B cell (primary cell): ENCODE data around the gene THEMIS2. TPM values are rescaled to one million over a fixed set of nuclear protein-coding genes. Genes with fewer than 3 reads are reported as not detected.

Experiments
- ATAC-seq: fragments of 200-7000 bp; cut with Tn5 transposase; one replicate; pipeline ENCODE4 v1.10.0; 2021; ENCODE audit warnings: low read depth, mild to moderate bottlenecking, moderate number of reproducible peaks, moderate library complexity
- CTCF ChIA-PET: fragments of 350-600 bp; sonication (Branson Sonifier 250); formaldehyde crosslinking; loops from one replicate; lab custom pipeline; 2021; ENCODE audit warnings: antibody characterized with exemption, inconsistent platforms; lab: Charles Lee
- POLR2A ChIA-PET: fragments of 350-600 bp; sonication (Branson Sonifier 250); formaldehyde crosslinking; loops from one replicate; lab custom pipeline; 2021; ENCODE audit warnings: antibody characterized with exemption; lab: Charles Lee
- DNase-seq: peaks from one replicate; pipeline ENCODE4 v3.0.0; 2013
- H2AFZ ChIP-seq: 2 replicates; pipeline ENCODE4 v1.6.1; 2012; ENCODE audit warnings: mild to moderate bottlenecking, low read depth, low read length; ENCODE audit not compliant: insufficient read depth, poor library complexity, severe bottlenecking
- H3K27ac ChIP-seq, 2 donors: 1 replicate in 1 of 2; 2 replicates in 1 of 2; pipeline ENCODE4 v1.5.1; 2012 to 2013; ENCODE audit warnings: low read length in 2 of 2, mild to moderate bottlenecking in 2 of 2, moderate library complexity in 1 of 2
- H3K27me3 ChIP-seq, 4 experiments: fragments of 200-600 bp in 1 of 4; sonication (generic) in 1 of 4; replicated peaks in 1 of 4; 1 replicate in 2 of 4; 2 replicates in 2 of 4; pipeline versions ENCODE4 v1.6.1 to v1.7.0; 2013 to 2016; ENCODE audit warnings: low read length in 3 of 4, mild to moderate bottlenecking in 2 of 4, mixed read lengths in 1 of 4, moderate library complexity in 1 of 4; ENCODE audit not compliant: insufficient read depth in 4 of 4, control insufficient read depth in 3 of 4; ENCODE audit errors: control extremely low read depth in 1 of 4
- H3K36me3 ChIP-seq, 2 experiments: replicated peaks in 1 of 2; 1 replicate in 1 of 2; 2 replicates in 1 of 2; pipeline versions ENCODE4 v1.6.1 to v1.7.1; 2013; ENCODE audit warnings: low read length in 1 of 2; ENCODE audit not compliant: insufficient read depth in 2 of 2, control insufficient read depth in 1 of 2; ENCODE audit errors: control extremely low read depth in 1 of 2, extremely low read depth in 1 of 2
- H3K4me1 ChIP-seq, 2 donors: fragments of 200-600 bp in 1 of 2; sonication (generic) in 1 of 2; 1 replicate in 1 of 2; 2 replicates in 1 of 2; pipeline versions ENCODE4 v1.5.1 to v1.6.1; 2013 to 2017; ENCODE audit warnings: low read length in 2 of 2; ENCODE audit not compliant: control insufficient read depth in 2 of 2, insufficient read depth in 2 of 2
- H3K4me2 ChIP-seq: replicated peaks from 2 replicates; pipeline ENCODE3; 2012; ENCODE audit warnings: mild to moderate bottlenecking, low read depth, low read length; ENCODE audit not compliant: poor library complexity, severe bottlenecking
- H3K4me3 ChIP-seq, 5 experiments: fragments of 200-600 bp in 1 of 5; sonication (generic) in 1 of 5; 1 replicate in 3 of 5; 2 replicates in 2 of 5; pipeline versions ENCODE4 v1.5.1 to v1.7.0; 2011 to 2016; ENCODE audit warnings: low read length in 4 of 5, mild to moderate bottlenecking in 4 of 5, low read depth in 2 of 5, control low read depth in 1 of 5, moderate library complexity in 1 of 5; ENCODE audit not compliant: insufficient read depth in 1 of 5; ENCODE audit errors: control extremely low read depth in 1 of 5, extremely low read depth in 1 of 5
- H3K79me2 ChIP-seq: fragments of 200-600 bp; sonication (generic); one replicate; pipeline ENCODE4 v1.6.0; 2016; ENCODE audit warnings: low read length; ENCODE audit not compliant: control insufficient read depth, insufficient read depth
- H3K9ac ChIP-seq: fragments of 200-600 bp; sonication (generic); 2 replicates; pipeline ENCODE4 v1.6.1; 2017; ENCODE audit warnings: mild to moderate bottlenecking, low read length, moderate library complexity
- H3K9me3 ChIP-seq, 3 donors: one replicate each; pipeline versions ENCODE4 v1.6.1 to v1.7.1; 2013; ENCODE audit warnings: low read length in 2 of 3; ENCODE audit not compliant: control insufficient read depth in 2 of 3, insufficient read depth in 1 of 3; ENCODE audit errors: control extremely low read depth in 1 of 3
- H4K20me1 ChIP-seq: 2 replicates; pipeline ENCODE4 v1.6.0; 2012; ENCODE audit warnings: mild to moderate bottlenecking, low read length; ENCODE audit not compliant: insufficient read depth, control insufficient read depth, poor library complexity, severe bottlenecking
- H3K27ac Mint-ChIP-seq: one replicate; pipeline ENCODE4 v1.8.0; 2021; ENCODE audit warnings: mixed read lengths
- H3K27me3 Mint-ChIP-seq: one replicate; pipeline ENCODE4 v1.8.0; 2021; ENCODE audit warnings: mixed read lengths
- H3K4me1 Mint-ChIP-seq: one replicate; pipeline ENCODE4 v1.8.0; 2021; ENCODE audit warnings: mixed read lengths
- H3K4me3 Mint-ChIP-seq: one replicate; pipeline ENCODE4 v1.8.0; 2021; ENCODE audit warnings: mixed read lengths
- H3K9me3 Mint-ChIP-seq: one replicate; pipeline ENCODE4 v1.8.0; 2022; ENCODE audit warnings: mixed read lengths; ENCODE audit not compliant: insufficient read depth
- EZH2 ChIP-seq: IDR thresholded peaks from 2 replicates; pipeline ENCODE4 v1.6.1; 2012; ENCODE audit warnings: borderline replicate concordance, low read depth, mild to moderate bottlenecking, moderate library complexity, low read length; ENCODE audit not compliant: insufficient read depth, poor library complexity, severe bottlenecking
- WGBS: methylation state at CpG from one replicate; pipeline ENCODE4 v1.1.5; 2013; ENCODE audit warnings: missing lambda C conversion rate; ENCODE audit not compliant: insufficient coverage; 5-methylcytosine and 5-hydroxymethylcytosine counted together
- intact Hi-C: fragments of 100-400 bp; cut with micrococcal nuclease; formaldehyde crosslinking; loops from one replicate; pipeline ENCODE4 v1.10.0; 2022
- polyA plus RNA-seq: library from polyadenylated mRNA; depleted of rRNA; stranded (reverse); fragments of >200 nt; gene quantifications from 2 replicates; pipeline ENCODE4 v1.2.3, GENCODE V29; 2012
- total RNA-seq, 2 donors: library from RNA; stranded (reverse); fragments of 120-200 nt in 1 of 2; gene quantifications; 1 replicate in 1 of 2; 2 replicates in 1 of 2; pipeline versions ENCODE4 v1.2.3 to v1.2.4, GENCODE V29; 2013 to 2022
- TF ChIP-seq, protein P1 (sequence below): fragments of 200-600 bp; IDR thresholded peaks from one replicate; pipeline ENCODE4 v1.8.0; 2022; ENCODE audit warnings: antibody characterized with exemption, mild to moderate bottlenecking

Gene THEMIS2
- total and polyA plus RNA-seq, 2 donors (not counting 1 experiment from before 2014, with no cell fraction given): 72.0 to 230 TPM

GRCh38 chr1:27877115-27877416 lies 4.7 kb downstream of the THEMIS2 start:
- ChIA-PET POLR2A (interaction anchor here (0.5 kb wide), 1 partner anchor 713 kb away, joined by 6 read pairs; no protein-coding TSS in a partner anchor), CTCF (interaction anchor here (1.2 to 4.2 kb wide), 3 partner anchors 14 to 19 kb away, joined by 3 to 28 read pairs (median 6); no protein-coding TSS in a partner anchor)
- H3K36me3 ChIP-seq: peaks cover 2 to 43% of the 10 kb centered on the region in 2 experiments
- H3K27ac ChIP-seq: no peak overlapping the region
- H3K4me2 ChIP-seq: no peak overlapping the region
- Mint-ChIP-seq H3K4me1 (peaks cover 37% of the 10 kb centered on the region), H3K27ac (peak overlapping the region; percentile 59), H3K4me3 (peak overlapping the region; percentile 44), H3K9me3 (no peaks in the 10 kb centered on the region), H3K27me3 (no peaks in the 10 kb centered on the region)
- no peak overlapping the region for H2AFZ ChIP-seq
- DNase-seq (no peak), ATAC-seq (no peak)
- peaks cover 37% of the 10 kb centered on the region for H3K79me2 ChIP-seq
- WGBS: no CpG with 5 or more reads among the region's 2 CpGs
- TF ChIP-seq EZH2: no peak
- TF ChIP-seq, protein P1, sequence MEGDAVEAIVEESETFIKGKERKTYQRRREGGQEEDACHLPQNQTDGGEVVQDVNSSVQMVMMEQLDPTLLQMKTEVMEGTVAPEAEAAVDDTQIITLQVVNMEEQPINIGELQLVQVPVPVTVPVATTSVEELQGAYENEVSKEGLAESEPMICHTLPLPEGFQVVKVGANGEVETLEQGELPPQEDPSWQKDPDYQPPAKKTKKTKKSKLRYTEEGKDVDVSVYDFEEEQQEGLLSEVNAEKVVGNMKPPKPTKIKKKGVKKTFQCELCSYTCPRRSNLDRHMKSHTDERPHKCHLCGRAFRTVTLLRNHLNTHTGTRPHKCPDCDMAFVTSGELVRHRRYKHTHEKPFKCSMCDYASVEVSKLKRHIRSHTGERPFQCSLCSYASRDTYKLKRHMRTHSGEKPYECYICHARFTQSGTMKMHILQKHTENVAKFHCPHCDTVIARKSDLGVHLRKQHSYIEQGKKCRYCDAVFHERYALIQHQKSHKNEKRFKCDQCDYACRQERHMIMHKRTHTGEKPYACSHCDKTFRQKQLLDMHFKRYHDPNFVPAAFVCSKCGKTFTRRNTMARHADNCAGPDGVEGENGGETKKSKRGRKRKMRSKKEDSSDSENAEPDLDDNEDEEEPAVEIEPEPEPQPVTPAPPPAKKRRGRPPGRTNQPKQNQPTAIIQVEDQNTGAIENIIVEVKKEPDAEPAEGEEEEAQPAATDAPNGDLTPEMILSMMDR: no peak
- no peaks in the 10 kb centered on the region for H3K9me3 ChIP-seq
- no peaks in the 10 kb centered on the region for H3K27me3 ChIP-seq
- no peaks in the 10 kb centered on the region for H4K20me1 ChIP-seq
- H3K4me3 ChIP-seq: no peak overlapping the region
- intact Hi-C loops: no loop called here
- peaks cover 31 to 52% of the 10 kb centered on the region in 2 donors for H3K4me1 ChIP-seq
- no peak overlapping the region for H3K9ac ChIP-seq

- Histone ChIP-seq H3K79me2 (peaks cover 36% of the 10 kb centered on the region), H3K9me3 (no peaks in the 10 kb centered on the region), H3K27ac (no peak overlapping the region), H2AFZ (no peak overlapping the region), H3K36me3 (peaks cover 4 to 52% of the 10 kb centered on the region in 2 experiments), H3K27me3 (no peaks in the 10 kb centered on the region), H3K4me3 (no peak overlapping the region), H3K9ac (no peak overlapping the region), H3K4me2 (no peak overlapping the region), H3K4me1 (peaks cover 30 to 45% of the 10 kb centered on the region in 2 donors), H4K20me1 (no peaks in the 10 kb centered on the region)
- H3K4me1 Mint-ChIP-seq: peaks cover 34% of the 10 kb centered on the region
- DNase-seq: peak; percentile 12
- TF ChIP-seq EZH2: no peak
- TF ChIP-seq, protein P1: no peak
- ChIA-PET POLR2A (no interaction called here), CTCF (interaction anchor here (1.2 to 1.3 kb wide), 2 partner anchors 18 to 20 kb away, joined by 3 to 6 read pairs; no protein-coding TSS in a partner anchor)
- no peaks in the 10 kb centered on the region for H3K27me3 Mint-ChIP-seq
- ATAC-seq: no peak
- 61% methylated on average over 3 of the region's 4 CpGs for WGBS
- H3K9me3 Mint-ChIP-seq: no peaks in the 10 kb centered on the region
- H3K27ac Mint-ChIP-seq: no peak overlapping the region
- H3K4me3 Mint-ChIP-seq: no peak overlapping the region
- intact Hi-C loops: no loop called here
These were observed 5.7 kb downstream of the THEMIS2 start for GRCh38 chr1:27878039-27878438.
